RPMI7951 (cell line): ENCODE results near the gene XBP1. TPM values are rescaled to one million over a fixed set of nuclear protein-coding genes. Genes with fewer than 3 reads are reported as not detected.
"Not testable (repeated sequence)": the region's sequence is repeated elsewhere in the genome, so short reads cannot be mapped to it uniquely, and the experiment has no call there.

Experiments used
- DNase-seq: peaks from one replicate; pipeline ENCODE4 v3.0.0-alpha.2; 2012; ENCODE audit warnings: low read depth
- total RNA-seq: library from RNA; depleted of rRNA; stranded (reverse); fragments of >200 nt; shearing (Covaris generic); gene quantifications from 2 replicates; pipeline ENCODE4 v1.2.3, GENCODE V29; 2014; rRNA removed

Gene XBP1
- total RNA-seq, result 141 and 156 TPM in 2 replicates

DNA sequence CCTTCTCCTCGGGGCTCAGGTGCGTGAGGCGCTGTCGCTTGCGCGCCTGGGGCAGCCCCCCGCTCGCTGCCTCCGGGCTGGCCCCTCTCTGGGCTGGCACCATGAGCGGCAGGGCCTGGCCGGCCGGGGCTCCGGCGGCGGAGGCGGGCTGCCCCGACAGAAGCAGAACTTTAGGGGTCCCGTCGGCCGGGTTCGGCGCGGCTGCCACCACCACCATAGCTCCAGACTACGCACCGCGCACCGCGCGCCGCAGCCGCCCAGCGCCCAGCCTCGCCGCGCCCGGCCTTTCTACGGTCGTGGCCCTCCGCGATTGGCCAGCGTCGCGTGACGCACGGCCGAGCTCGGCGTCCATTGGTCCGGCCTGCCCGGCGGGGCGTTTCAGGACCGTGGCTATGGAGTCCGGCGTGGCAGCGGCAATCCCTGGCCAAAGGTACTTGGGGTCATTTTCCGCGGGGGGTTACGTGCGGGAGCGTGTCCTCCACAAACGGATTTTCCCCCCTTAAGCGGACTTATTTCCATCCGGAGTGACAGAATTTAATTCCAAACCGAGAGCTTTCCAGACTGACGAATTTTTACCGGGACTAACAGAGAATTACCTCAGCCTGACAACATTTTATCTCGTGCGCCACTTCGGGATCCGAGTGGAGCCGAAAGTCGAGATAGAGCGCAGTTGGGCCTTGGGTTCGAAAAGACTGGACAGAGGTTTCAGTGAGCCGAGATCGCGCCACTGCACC lies at the start of gene XBP1:
XBP1 (minus strand) TSS at position 262 of the 734 bp plus-strand sequence.
- peak; percentile 89 for DNase-seq

DNA sequence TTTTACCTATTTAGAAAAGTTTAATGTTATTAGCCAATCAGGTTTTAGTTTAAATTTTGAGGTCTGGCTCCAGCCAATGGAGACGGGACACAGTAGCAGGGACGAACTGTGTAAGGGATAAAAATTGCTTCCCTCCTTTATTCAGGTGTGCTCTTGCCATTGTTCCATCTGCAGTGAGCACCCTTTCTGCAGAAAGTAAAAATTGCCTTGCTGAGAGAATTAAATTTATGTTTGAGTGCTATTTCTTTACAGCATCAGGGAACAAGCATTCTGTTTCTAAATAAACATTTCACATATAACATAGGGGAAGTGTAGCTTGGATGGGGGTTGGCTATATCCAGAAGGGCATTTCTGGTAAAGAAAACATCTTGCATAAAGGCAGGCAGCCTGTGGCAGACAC lies 46.6 kb upstream of the XBP1 start:
- no peak for DNase-seq

DNA sequence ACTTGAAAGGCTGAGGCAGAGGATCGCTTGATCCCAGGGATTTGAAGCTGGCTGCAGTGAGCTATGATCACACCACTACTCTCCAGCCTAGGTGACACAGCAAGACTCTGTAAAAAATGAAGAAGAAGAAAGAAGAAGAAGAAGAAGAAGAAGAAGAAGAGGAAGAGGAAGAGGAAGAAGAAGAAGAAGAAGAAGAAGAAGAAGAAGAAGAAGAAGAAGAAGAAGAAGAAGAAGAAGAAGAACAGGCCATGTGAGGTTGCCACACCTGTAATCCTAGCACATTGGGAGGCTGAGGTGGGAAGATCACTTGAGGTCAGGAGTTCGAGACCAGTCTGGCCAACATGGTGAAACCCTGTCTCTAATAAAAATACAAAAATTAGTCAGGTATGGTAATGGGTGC lies 43.9 kb upstream of the XBP1 start:
- DNase-seq, result not testable (repeated sequence)

DNA sequence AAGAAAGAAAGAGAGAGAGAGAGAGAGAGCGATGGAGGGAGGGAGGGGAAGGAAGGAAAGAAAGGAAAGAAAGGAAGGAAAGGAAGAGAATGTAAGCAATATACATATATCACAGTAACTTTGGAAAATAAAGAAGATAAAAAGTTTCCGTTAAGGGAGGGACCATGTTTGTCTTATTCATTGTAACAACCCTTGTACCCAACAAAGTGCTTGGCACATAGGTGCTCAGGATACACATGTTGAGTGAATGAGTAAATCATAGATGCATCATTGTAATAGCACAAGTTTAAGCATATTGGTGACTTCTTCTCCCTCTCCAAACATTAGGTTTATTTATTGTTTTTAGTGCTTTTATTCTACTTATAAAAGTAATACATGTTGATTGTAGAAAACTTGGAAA lies 43.3 kb upstream of the XBP1 start:
- no peak for DNase-seq

DNA sequence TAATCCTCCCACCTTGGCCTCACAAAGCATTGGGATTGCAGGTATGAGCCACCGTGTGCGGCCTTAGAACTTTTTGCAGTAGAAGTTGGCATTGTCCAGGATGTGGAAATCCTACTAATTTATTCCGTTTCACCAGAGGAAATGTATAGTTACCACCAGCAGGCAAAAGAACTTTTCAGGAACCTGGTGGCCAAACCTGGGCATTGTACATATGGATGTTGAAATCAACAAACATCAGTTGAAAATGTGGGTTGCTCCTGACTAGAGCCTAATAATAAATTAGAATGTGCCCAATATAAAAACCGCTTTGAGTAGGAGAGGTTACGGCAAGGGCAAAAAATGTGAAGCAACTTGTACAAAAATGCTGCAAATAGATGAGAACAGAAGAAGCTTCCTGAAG lies 40.7 kb upstream of the XBP1 start:
- no peak for DNase-seq

DNA sequence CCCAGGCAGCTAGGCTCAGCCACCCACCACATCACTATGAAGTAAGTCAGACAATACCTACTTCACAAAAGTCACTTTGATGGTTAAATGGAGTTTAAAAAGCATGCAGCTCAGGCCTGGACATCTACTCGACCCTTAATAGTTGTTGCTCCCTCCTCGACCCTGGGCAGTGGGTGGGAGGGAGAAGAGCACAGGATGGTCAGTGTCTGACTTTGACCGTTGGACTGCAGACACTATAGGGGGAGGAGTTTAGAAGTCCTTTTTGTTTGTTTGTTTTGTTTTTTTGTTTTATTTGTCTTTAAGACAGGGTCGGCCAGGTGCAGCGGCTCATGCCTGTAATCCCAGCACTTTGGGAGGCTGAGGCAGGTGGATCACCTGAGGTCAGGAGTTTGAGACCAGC lies 38.6 kb upstream of the XBP1 start:
- no peak for DNase-seq

DNA sequence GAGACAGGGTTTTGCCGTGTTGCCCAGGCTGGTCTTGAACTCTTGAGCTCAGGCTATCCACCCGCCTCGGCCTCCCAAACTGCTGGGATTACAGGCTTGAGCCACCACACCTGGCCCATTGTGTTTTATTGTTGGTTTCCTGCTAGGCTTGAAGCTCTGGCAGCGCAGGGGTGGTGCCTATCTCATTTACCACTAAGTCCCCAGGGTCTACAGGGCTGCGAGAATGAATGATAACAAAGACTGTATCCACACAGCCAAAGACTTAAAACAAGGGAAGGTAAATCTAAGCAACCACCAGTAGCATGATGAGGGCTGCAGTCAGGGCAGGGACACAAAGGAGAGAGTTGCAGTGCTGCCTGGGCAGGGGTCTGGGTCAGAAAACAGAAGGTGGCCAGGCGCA lies 37.3 kb upstream of the XBP1 start:
- no peak for DNase-seq

DNA sequence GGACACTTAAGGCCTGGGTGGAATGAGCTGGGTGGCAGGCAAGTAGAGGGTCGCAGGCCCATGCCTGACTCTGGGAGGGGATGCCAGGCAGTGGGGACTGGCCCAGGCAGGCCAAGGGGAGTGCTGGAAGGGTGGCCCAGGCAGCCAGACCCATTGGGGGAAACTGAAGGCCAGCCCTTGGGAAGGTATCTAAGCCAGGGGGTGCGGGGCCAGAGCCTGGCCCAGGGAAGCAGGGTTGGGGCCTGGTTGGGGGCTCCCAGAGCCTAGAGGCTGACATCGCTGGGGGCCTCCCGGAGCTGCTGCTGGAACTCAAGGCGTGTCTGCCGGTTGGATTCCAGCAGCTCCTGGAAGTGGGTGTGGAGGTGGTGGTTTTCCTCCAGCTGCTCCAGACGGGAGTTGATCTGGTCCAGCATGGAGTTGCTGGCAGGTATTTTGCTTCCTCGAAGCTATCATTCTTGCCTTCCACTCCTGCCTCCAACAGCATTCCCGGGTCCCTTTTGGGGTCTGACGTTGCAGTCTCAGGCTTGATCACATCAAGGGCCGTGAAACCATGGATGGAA lies 35.3 kb upstream of the XBP1 start:
- no peak for DNase-seq

DNA sequence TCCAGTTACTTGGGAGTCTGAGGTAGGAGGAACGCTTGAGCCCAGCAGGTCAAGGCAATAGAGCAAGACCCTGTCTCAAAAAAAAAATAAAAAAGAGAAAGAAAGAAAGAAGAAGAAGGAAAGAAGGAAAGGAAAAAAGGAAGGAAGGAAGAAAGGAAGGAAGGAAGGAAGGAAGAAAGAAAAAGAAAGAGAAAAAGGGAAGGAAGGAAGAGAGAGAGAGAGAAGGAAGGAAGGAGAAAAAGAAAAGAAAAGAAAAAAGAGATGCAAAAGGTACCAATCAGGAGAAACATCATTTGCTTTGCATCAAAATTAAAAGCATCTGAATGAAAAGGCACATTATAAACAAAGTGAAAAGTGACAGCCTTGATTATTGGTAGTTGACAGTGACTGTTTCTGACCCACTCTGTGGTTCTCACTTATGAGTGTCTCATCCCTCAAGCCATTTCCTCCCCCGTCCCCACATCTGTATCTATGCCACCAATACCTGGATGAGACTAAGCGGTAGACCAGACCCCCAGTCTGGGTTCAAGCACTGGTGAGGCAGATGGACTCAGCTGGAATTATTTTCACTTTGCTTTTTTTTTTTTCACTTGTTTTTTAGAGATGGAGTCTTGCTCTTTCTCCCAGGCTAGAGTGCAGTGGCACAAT lies 33.0 kb upstream of the XBP1 start:
- DNase-seq, result no peak

DNA sequence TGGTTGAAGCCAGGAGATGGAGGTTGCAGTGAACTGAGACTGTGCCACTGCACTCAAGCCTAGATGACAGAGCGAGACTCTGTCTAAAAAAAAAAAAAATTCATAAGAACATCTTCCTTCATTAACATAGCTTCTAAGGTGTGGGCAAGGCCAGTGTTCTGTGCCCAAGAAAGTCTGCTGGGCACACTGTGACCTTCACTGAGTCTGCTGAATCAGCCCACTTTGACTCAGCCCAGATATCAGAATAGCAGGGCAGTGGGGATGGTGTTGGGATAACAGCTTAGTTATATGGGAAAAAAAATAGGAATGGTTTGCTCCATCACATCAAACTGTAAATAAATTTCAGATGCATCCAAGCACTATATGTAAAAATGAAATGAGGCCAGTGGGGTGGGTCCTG lies 32.4 kb upstream of the XBP1 start:
- no peak for DNase-seq

DNA sequence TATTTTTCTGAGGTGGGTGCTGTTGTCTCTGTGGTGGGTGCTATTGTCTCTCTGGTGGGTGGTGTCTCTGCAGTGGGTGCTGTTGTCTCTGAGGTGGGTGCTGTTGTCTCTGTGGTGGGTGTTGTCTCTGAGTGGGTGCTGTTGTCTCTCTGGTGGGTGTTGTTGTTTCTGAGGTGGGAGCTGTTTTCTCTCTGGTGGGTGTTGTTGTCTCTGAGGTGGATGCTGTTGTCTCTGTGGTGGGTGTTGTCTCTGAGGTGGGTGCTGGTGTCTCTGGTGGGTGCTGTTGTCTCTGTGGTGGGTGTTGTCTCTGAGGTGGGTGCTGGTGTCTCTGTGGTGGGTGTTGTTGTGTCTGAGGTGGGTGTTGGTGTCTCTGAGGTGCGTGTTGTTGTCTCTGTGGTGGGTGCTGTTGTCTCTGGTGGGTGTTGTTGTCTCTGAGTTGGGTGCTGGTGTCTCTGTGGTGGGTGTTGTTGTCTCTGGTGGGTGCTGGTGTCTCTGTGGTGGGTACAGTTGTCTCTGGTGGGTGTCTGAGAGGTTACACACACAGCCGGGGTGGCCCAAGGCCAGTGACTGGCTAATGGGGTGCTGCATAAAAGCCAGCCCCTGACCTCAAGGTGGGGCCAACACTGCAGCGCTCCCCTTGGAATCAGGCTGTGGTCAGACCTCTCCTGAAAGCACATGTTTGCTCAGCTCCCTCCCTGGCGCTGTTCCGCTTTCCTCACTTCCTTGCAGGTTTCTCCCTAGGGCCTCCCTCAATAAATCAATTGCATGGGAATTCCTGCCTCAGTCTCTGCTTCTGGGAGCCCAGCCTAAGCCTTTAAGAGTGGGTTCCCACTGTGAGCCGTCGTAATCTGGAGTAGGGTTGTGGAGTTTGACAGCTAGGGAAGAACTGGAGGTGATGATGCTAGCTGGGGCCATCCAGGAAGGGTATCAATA lies 31.0 kb upstream of the XBP1 start:
- no peak for DNase-seq

DNA sequence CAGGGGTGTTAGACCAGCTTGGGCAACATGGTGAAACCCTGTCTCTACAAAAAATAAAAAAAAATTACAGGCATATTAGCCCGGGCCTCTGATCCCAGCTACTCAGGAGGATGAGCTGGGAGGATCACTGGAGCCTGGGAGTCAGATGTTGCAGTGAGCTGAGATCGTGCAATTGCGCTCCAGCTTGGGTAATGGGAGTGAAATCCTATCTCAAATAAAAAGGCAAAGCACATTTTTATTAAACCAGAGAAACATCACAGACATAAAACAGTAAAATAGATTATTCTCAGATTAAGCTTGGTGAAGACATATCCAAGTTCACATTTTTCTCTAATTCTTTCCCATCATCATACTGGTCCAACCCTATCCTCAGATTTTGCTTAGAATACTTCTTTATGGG lies 30.1 kb upstream of the XBP1 start:
- DNase-seq, result no peak

DNA sequence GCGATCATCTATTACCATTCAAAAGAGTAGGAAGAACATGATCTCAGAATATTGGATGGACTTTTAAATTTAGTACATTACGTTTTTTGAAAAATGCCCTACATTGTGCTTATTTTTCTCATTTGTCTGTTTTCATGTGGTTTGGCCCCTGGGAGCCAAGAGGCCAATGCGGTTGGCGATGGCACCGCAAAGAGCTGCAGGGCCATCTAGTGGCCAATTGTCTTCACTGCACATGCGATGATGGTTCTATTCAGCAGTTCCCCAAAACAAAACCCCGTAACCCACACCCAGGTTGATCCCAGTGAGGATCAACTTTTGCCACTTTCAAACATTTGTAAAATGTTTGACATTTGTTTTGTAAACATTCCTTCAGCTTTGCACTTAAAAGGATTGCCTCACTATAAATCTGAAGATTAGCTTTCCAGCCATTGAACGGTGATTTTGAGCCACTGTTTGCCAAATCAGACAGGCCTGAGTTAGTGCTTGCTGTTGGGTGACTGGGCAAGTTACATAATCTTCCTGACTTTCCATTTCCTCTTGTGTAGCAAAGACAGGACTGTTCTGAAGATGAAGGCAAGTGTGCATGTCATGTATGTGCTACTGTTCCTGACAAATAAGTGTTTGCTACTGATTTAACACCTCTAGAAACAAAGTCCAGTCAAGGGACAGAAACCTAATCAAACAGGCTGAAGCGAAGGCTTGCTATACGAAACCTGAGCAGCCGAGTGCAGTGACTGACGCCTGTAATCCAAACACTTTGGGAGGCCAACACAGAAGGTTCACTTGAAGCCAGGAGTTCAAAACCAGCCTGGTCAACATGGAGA lies 29.2 kb upstream of the XBP1 start:
- DNase-seq, result peak; percentile 55

DNA sequence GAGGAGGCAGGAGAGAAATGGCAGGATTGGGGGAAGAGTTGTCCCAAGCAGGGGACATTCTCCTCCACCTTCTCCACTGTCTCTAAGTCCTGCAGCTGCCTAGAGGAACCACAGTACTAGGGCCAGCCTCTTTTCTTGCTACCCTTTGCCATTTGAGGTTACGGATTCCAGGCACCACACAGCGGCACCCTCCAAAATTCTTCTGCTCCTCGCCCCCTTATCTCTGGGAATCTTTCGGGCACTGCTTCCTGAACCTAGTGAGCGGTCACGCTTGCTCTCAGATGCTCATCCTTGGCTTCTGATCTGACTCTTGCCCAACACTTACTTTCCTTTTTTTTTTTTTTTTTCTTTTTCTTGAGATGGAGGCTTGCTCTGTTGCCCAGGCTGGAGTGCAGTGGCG lies 26.6 kb upstream of the XBP1 start:
- no peak for DNase-seq

DNA sequence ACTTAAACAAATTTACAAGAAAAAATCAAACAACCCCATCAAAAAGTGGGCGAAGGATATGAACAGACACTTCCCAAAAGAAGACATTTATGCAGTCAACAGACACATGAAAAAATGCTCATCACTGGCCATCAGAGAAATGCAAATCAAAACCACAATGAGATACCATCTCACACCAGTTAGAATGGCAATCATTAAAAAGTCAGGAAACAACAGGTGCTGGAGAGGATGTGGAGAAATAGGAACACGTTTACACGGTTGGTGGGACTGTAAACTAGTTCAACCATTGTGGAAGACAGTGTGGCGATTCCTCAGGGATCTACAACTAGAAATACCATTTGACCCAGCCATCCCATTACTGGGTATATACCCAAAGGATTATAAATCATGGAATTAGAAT lies 26.1 kb upstream of the XBP1 start:
- not testable (repeated sequence) for DNase-seq

DNA sequence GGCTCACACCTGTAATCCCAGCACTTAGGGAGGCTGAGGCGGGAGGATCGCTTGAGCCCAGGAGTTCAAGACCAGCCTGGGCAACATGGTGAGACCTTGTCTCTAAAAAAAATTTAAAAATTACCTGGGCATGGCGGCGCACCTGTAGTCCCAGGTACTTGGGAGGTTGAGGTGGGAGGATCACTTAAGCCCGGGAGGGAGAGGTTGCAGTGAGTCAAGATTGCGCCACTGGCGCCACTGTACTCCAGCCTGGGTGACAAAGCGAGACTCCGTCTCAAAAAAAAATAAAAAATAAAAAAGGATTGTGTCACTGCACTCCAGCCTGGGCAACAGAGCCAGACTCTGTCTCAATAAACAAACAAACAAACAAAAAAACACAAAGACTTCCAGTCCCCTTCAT lies 24.1 kb upstream of the XBP1 start:
- not testable (repeated sequence) for DNase-seq

DNA sequence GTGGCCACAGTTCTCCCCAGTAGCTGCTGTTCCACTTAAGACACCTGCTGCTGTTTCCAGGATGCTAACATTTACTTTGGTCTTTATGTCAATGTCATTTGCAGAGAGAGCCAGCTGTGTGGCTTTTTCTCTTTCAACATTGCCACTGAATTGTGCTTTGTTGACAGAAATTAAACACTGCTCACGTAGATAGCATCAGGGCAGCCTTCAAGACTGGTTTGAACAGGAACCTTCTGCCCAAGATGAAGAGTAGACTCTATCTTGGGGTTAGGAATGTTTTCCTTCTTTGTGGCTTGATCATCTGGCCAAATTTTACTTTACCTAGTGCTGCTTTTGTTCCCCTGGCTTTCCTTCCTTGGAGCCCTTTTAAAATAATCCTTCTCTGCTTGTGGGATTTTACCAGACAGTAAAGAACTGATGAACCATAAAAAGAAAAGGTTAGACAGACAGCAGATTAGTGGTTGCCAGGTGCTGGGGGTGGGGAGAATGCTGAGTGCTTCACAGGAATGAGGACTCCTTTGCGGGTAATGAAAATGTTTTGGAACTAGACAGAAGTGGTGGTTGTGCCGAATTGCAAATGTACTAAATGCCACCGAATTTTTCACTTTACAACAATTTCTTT lies 22.7 kb upstream of the XBP1 start:
- no peak for DNase-seq

DNA sequence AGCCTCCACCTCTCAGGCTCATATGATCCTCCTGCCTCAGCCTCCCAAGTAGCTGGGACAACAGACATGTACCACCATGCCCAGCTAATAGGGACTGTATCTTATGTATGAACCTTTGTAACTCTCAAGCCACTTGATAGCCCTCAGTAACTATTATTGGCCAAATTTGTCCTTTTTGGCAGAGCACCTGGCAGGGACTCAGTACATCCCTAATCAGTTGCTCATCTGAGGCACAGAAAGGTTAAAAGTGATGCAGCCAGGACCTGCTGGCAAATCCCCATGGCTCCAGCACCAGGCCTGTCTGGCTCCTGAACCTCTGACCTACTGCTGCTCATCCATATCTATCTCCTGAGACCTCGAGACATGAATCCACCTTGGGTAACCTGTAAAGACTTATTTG lies 21.1 kb upstream of the XBP1 start:
- DNase-seq, result no peak

DNA sequence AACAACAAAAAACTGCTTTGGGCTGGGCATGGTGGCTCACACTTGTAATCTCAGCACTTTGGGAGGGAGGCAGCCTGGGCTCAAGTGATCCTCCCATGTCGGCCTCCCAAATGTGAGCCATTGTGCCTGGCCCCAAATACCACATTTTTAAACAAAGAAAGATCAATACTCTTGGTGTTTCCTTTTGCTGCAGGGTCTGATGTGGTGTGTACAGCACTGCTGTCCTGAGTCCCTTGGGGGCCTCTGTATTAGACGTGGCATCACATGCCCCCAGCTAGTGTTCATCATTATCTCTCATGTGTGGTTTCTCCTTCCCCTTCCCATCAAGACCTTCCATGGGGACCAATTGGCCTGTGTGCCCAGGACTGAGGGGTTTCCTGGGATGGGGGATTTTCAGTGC lies 20.5 kb upstream of the XBP1 start:
- DNase-seq, result no peak

DNA sequence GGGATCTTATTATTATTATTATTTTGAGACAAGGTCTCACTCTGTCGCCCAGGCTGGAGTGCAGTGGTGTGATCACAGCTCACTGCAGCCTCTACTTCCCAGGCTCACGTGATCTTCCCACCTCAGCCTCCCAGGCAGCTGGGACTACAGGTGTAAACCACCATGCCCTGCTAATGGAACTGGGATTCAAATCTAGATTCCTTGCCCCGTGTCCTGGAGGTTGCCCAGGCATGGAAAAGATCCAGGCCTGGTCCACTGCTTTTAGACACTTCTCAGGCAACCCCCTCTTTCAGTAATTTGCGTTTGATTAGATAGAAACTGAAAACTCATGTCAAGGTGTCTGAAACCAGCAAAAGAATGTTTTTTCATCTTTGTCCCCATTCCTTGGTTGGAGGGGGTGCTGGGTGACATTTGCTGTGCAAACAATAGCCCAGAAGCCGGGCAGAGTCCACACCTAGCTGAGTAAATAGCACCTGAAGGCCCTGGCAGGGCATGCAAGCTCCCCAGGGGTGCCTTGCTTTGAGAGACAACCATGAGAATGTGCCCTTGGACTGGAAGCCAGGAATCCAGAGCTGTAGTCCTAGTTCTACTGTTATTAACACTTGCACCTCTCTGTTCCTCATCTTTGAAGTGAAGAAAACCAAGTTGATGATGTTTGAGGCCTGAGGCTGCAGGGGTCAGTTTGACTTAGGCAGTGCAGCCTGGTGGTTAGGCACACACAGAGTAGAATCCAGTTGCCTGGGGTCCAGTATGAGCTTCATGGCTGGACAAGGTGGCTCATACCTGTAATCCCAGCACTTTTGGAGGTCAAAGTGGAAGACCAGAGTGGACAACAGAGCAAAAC lies 19.1 kb upstream of the XBP1 start:
- no peak for DNase-seq
